ENCODE measurements around the gene TSPY8.
"Not testable (repeated sequence)": the region's sequence is repeated elsewhere in the genome, so short reads cannot be mapped to it uniquely, and the experiment has no call there.

TSPY8 gene

GRCh38 chrY:9357497-9357896 lies at the start of gene TSPY8:
Gene TSPY8, plus strand, starts transcription at chrY:9357797. Its CDS starts 46 bp downstream, at chrY:9357843.
- not testable (repeated sequence) for DNase-seq

- no peak for DNase-seq
These were observed 36.6 kb upstream of the TSPY8 start for GRCh38 chrY:9320996-9321395.

GRCh38 chrY:9337164-9337563 lies 20.4 kb upstream of the TSPY8 start, which contains the start of gene TSPY4:
Gene TSPY4, plus strand, starts transcription at chrY:9337464. Its CDS starts 46 bp downstream, at chrY:9337510.
- not testable (repeated sequence) for DNase-seq

GRCh38 chrY:9396527-9396926 lies 38.9 kb downstream of the TSPY8 start:
- peak; percentile 37 for DNase-seq

- DNase-seq: not testable (repeated sequence)
These were observed 40.5 kb downstream of the TSPY8 start, which contains the start of gene TSPY3 for GRCh38 chrY:9398121-9398520. Gene TSPY3, plus strand, starts transcription at chrY:9398421. Its CDS starts 46 bp downstream, at chrY:9398467.
